GM19035 (cell line): ENCODE measurements around the gene SCYL3.

Source experiments
- ATAC-seq: cut with Tn5 transposase; IDR thresholded peaks from one replicate; pipeline ENCODE4 v1.9.1; 2021; ENCODE audit not compliant: unreplicated experiment

The SCYL3 gene

GRCh38 chr1:169899519-169900217 lies 6.0 kb upstream of the SCYL3 start:
- no peak for ATAC-seq

- no peak for ATAC-seq
Measured at GRCh38 chr1:169896013-169896412, 2.3 kb upstream of the SCYL3 start.

GRCh38 chr1:169894424-169895145 lies 889 bp upstream of the SCYL3 start:
- no peak for ATAC-seq

- ATAC-seq: peak; percentile 14
Measured at GRCh38 chr1:169892927-169893644, 610 bp downstream of the SCYL3 start.

- no peak for ATAC-seq
Measured at GRCh38 chr1:169892176-169892926, 1.3 kb downstream of the SCYL3 start.

GRCh38 chr1:169891539-169891885 lies 2.2 kb downstream of the SCYL3 start:
- no peak for ATAC-seq

GRCh38 chr1:169890761-169891538 lies 2.7 kb downstream of the SCYL3 start:
- ATAC-seq: peak; percentile 26

GRCh38 chr1:169889871-169890270 lies 3.8 kb downstream of the SCYL3 start:
- no peak for ATAC-seq

- ATAC-seq: no peak
Measured at GRCh38 chr1:169886931-169887330, 6.8 kb downstream of the SCYL3 start.

GRCh38 chr1:169886422-169886821 lies 7.3 kb downstream of the SCYL3 start:
- ATAC-seq: no peak

- ATAC-seq: no peak
Measured at GRCh38 chr1:169885207-169885606, 8.5 kb downstream of the SCYL3 start.

- ATAC-seq: no peak
Measured at GRCh38 chr1:169884634-169885033, 9.1 kb downstream of the SCYL3 start.

GRCh38 chr1:169882039-169882511 lies 11.6 kb downstream of the SCYL3 start:
- no peak for ATAC-seq

GRCh38 chr1:169879034-169879840 lies 14.5 kb downstream of the SCYL3 start:
- ATAC-seq: no peak

- ATAC-seq: no peak
Measured at GRCh38 chr1:169878498-169878897, 15.2 kb downstream of the SCYL3 start.

GRCh38 chr1:169877800-169878491 lies 15.8 kb downstream of the SCYL3 start:
- no peak for ATAC-seq

- no peak for ATAC-seq
Measured at GRCh38 chr1:169874229-169874628, 19.5 kb downstream of the SCYL3 start.

GRCh38 chr1:169873582-169874199 lies 20.0 kb downstream of the SCYL3 start:
- ATAC-seq: no peak

GRCh38 chr1:169872906-169873305 lies 20.8 kb downstream of the SCYL3 start:
- no peak for ATAC-seq
